Endodermal cell (in vitro differentiated cells): Measurements from ENCODE around the gene GALNT16. TPM values are rescaled to one million over a fixed set of nuclear protein-coding genes. Genes with fewer than 3 reads are reported as not detected.

Source experiments
- DNase-seq: peaks from one replicate; pipeline ENCODE4 v3.0.0-alpha.2; 2017
- H3K27ac ChIP-seq: 2 replicates; pipeline ENCODE4 v1.5.1; 2013; ENCODE audit warnings: mild to moderate bottlenecking, low read depth, low read length, moderate library complexity
- H3K27me3 ChIP-seq: 2 replicates; pipeline ENCODE4 v1.6.1; 2013; ENCODE audit warnings: mild to moderate bottlenecking, low read length, moderate library complexity; ENCODE audit not compliant: insufficient read depth, control insufficient read depth, poor library complexity, severe bottlenecking
- H3K36me3 ChIP-seq: 2 replicates; pipeline ENCODE4 v1.7.0; 2013; ENCODE audit warnings: mild to moderate bottlenecking, low read length, moderate library complexity; ENCODE audit not compliant: control insufficient read depth, insufficient read depth
- H3K4me1 ChIP-seq: one replicate; pipeline ENCODE4 v1.7.0; 2013; ENCODE audit warnings: low read length; ENCODE audit not compliant: control insufficient read depth, insufficient read depth
- H3K4me3 ChIP-seq: 2 replicates; pipeline ENCODE4 v1.5.1; 2013; ENCODE audit warnings: mild to moderate bottlenecking, low read length, moderate library complexity
- H3K9ac ChIP-seq: 2 replicates; pipeline ENCODE4 v1.6.1; 2013; ENCODE audit warnings: mild to moderate bottlenecking, low read length, moderate library complexity; ENCODE audit not compliant: poor library complexity, severe bottlenecking; ENCODE audit errors: extremely low read depth
- H3K9me3 ChIP-seq: 2 replicates; pipeline ENCODE4 v1.6.1; 2013; ENCODE audit warnings: mild to moderate bottlenecking, low read length, moderate library complexity; ENCODE audit not compliant: control insufficient read depth
- H3K27ac Mint-ChIP-seq: 2 replicates; pipeline ENCODE4 v1.8.0; 2020; ENCODE audit warnings: mixed read lengths
- H3K27me3 Mint-ChIP-seq: 2 replicates; pipeline ENCODE4 v1.8.0; 2021; ENCODE audit warnings: mild to moderate bottlenecking, mixed read lengths; ENCODE audit not compliant: insufficient read depth
- H3K36me3 Mint-ChIP-seq: 2 replicates; pipeline ENCODE4 v1.8.0; 2020; ENCODE audit warnings: low read depth, mixed read lengths
- H3K4me1 Mint-ChIP-seq: 2 replicates; pipeline ENCODE4 v1.8.0; 2020; ENCODE audit warnings: mixed read lengths
- H3K4me3 Mint-ChIP-seq: 2 replicates; pipeline ENCODE4 v1.8.0; 2020; ENCODE audit warnings: mild to moderate bottlenecking, moderate library complexity, mixed read lengths
- H3K9me3 Mint-ChIP-seq: 2 replicates; pipeline ENCODE4 v1.8.0; 2020; ENCODE audit warnings: mild to moderate bottlenecking, mixed read lengths
- CTCF ChIP-seq: fragments of 200-600 bp; sonication (generic); conservative IDR thresholded peaks from 2 replicates; pipeline ENCODE4 v1.5.0; 2021; ENCODE audit warnings: antibody characterized with exemption, mild to moderate bottlenecking
- WGBS, 2 experiments: methylation state at CpG; one replicate each; pipeline versions ENCODE4 v1.1.5 to v1.1.7; 2013; ENCODE audit warnings: missing lambda C conversion rate in 2 of 2, mixed read lengths in 1 of 2; ENCODE audit not compliant: insufficient coverage in 1 of 2, insufficient read length in 1 of 2; 5-methylcytosine and 5-hydroxymethylcytosine counted together
- total RNA-seq, 2 donors: library from RNA; stranded (reverse); fragmentation: NEBNext Ultra II Directional in 1 of 2; extraction: Animal tissue kit (Norgen Biotek cat#: 25700) in 1 of 2; gene quantifications; 2 replicates in 1 of 2; 3 replicates in 1 of 2; pipeline ENCODE4 v1.2.1, GENCODE V29; 2021

GALNT16 gene
- total RNA-seq, 2 donors from 2014 or later: 2.2 to 8.0 TPM

- Histone ChIP-seq H3K36me3 (no peaks in the 10 kb centered on the region), H3K9ac (no peak overlapping the region), H3K27me3 (no peaks in the 10 kb centered on the region), H3K27ac (no peak overlapping the region), H3K4me3 (no peak overlapping the region), H3K9me3 (no peaks in the 10 kb centered on the region), H3K4me1 (no peaks in the 10 kb centered on the region)
- H3K27me3 Mint-ChIP-seq: no peaks in the 10 kb centered on the region
- TF ChIP-seq CTCF: no peak
- no peak overlapping the region for H3K4me3 Mint-ChIP-seq
- H3K4me1 Mint-ChIP-seq: peaks cover 6% of the 10 kb centered on the region
- WGBS, 2 experiments: 87 to 95% methylated on average over 2 to 5 of the region's 5 CpGs
- no peaks in the 10 kb centered on the region for H3K36me3 Mint-ChIP-seq
- no peak overlapping the region for H3K27ac Mint-ChIP-seq
- H3K9me3 Mint-ChIP-seq: no peaks in the 10 kb centered on the region
- DNase-seq: peak; percentile 28
These were observed 67.5 kb downstream of the GALNT16 start for GRCh38 chr14:69327507-69327906.

- no peaks in the 10 kb centered on the region for H3K9me3 Mint-ChIP-seq
- no peaks in the 10 kb centered on the region for H3K27me3 Mint-ChIP-seq
- no peaks in the 10 kb centered on the region for H3K36me3 Mint-ChIP-seq
- Histone ChIP-seq H3K9me3 (no peaks in the 10 kb centered on the region), H3K4me1 (no peaks in the 10 kb centered on the region), H3K4me3 (no peak overlapping the region), H3K9ac (no peak overlapping the region), H3K27me3 (no peaks in the 10 kb centered on the region), H3K36me3 (no peaks in the 10 kb centered on the region), H3K27ac (no peak overlapping the region)
- peaks cover 6% of the 10 kb centered on the region for H3K4me1 Mint-ChIP-seq
- no peak overlapping the region for H3K27ac Mint-ChIP-seq
- TF ChIP-seq CTCF: no peak
- WGBS, 2 experiments: 90 to 94% methylated on average over 13 to 15 of the region's 15 CpGs
- H3K4me3 Mint-ChIP-seq: no peak overlapping the region
- peak; percentile 29 for DNase-seq
These were observed 68.4 kb downstream of the GALNT16 start for GRCh38 chr14:69328317-69328716.

GRCh38 chr14:69328765-69329164 lies 68.8 kb downstream of the GALNT16 start:
- Histone ChIP-seq H3K27ac (no peak overlapping the region), H3K4me3 (no peak overlapping the region), H3K9me3 (no peaks in the 10 kb centered on the region), H3K27me3 (no peaks in the 10 kb centered on the region), H3K9ac (no peak overlapping the region), H3K4me1 (no peaks in the 10 kb centered on the region), H3K36me3 (no peaks in the 10 kb centered on the region)
- Mint-ChIP-seq H3K4me3 (no peak overlapping the region), H3K4me1 (peaks cover 3% of the 10 kb centered on the region), H3K27me3 (no peaks in the 10 kb centered on the region), H3K9me3 (no peaks in the 10 kb centered on the region), H3K36me3 (no peaks in the 10 kb centered on the region), H3K27ac (no peak overlapping the region)
- no peak for TF ChIP-seq CTCF
- DNase-seq: peak; percentile 19
- WGBS, 2 experiments: 91 to 95% methylated on average over 5 to 6 of the region's 6 CpGs
